MM.1S (cell line): ENCODE measurements around the gene MFSD6.

Experiments
- DNase-seq: peaks from one replicate; pipeline ENCODE4 v3.0.0-alpha.2; 2015
- H2AFZ ChIP-seq: fragments of 300-600 bp; sonication (generic); 2 replicates; pipeline ENCODE4 v1.6.0; 2016; ENCODE audit warnings: antibody characterized with exemption, low read length
- H3F3A ChIP-seq: fragments of 300-600 bp; sonication (generic); 2 replicates; pipeline ENCODE4 v1.6.1; 2016; ENCODE audit warnings: mild to moderate bottlenecking, antibody characterized with exemption, low read length, moderate library complexity, mixed read lengths; ENCODE audit not compliant: insufficient read depth
- H3K27ac ChIP-seq: fragments of 300-600 bp; sonication (generic); 2 replicates; pipeline ENCODE4 v1.5.1; 2016; ENCODE audit warnings: mild to moderate bottlenecking, low read length
- H3K27me3 ChIP-seq: fragments of 300-600 bp; sonication (generic); replicated peaks from 2 replicates; pipeline ENCODE4 v1.6.0; 2016; ENCODE audit warnings: low read length; ENCODE audit not compliant: insufficient read depth
- H3K36me3 ChIP-seq: fragments of 300-600 bp; sonication (generic); replicated peaks from 2 replicates; pipeline ENCODE4 v1.6.1; 2016; ENCODE audit warnings: mild to moderate bottlenecking, low read length, mixed read lengths; ENCODE audit not compliant: insufficient read depth
- H3K4me1 ChIP-seq: fragments of 300-600 bp; sonication (generic); 2 replicates; pipeline ENCODE4 v1.6.1; 2016; ENCODE audit warnings: low read length, mixed read lengths
- H3K4me2 ChIP-seq: fragments of 300-600 bp; sonication (generic); 2 replicates; pipeline ENCODE4 v1.6.0; 2016; ENCODE audit warnings: low read depth, low read length
- H3K4me3 ChIP-seq: fragments of 300-600 bp; sonication (generic); 2 replicates; pipeline ENCODE4 v1.5.1; 2016; ENCODE audit warnings: low read length, mixed read lengths
- H3K79me2 ChIP-seq: fragments of 300-600 bp; sonication (generic); 2 replicates; pipeline ENCODE4 v1.6.1; 2016; ENCODE audit warnings: mixed run types, low read length, mixed read lengths
- H3K9ac ChIP-seq: fragments of 300-600 bp; sonication (generic); 2 replicates; pipeline ENCODE4 v1.6.1; 2016; ENCODE audit warnings: low read length, mixed read lengths
- H3K9me2 ChIP-seq: fragments of 300-600 bp; sonication (generic); replicated peaks from 2 replicates; pipeline ENCODE4 v1.6.1; 2016; ENCODE audit warnings: mild to moderate bottlenecking, low read length, mixed read lengths; ENCODE audit not compliant: insufficient read depth
- H3K9me3 ChIP-seq: fragments of 300-600 bp; sonication (generic); replicated peaks from 2 replicates; pipeline ENCODE4 v1.6.1; 2016; ENCODE audit warnings: mild to moderate bottlenecking, low read length, mixed read lengths; ENCODE audit not compliant: insufficient read depth
- H4K20me1 ChIP-seq: fragments of 300-600 bp; sonication (generic); 2 replicates; pipeline ENCODE4 v1.6.1; 2016; ENCODE audit warnings: mild to moderate bottlenecking, low read length, moderate library complexity, mixed read lengths; ENCODE audit not compliant: insufficient read depth
- CTCF ChIP-seq: fragments of 300-600 bp; sonication (generic); IDR thresholded peaks from 2 replicates; pipeline ENCODE4 v1.5.1; 2016; ENCODE audit warnings: antibody characterized with exemption, low read length, mixed read lengths
- EZH2 ChIP-seq: fragments of 300-600 bp; sonication (generic); optimal IDR thresholded peaks from 2 replicates; pipeline ENCODE3; 2017; ENCODE audit warnings: low read depth, mild to moderate bottlenecking, antibody characterized with exemption, low read length, mixed read lengths
- EZH2phosphoT487 ChIP-seq: fragments of 300-600 bp; sonication (generic); IDR thresholded peaks from 2 replicates; pipeline ENCODE4 v1.6.1; 2018; ENCODE audit warnings: antibody characterized with exemption, low read length

MFSD6 gene

GRCh38 chr2:190376083-190376482 lies 32.1 kb upstream of the MFSD6 start:
- Histone ChIP-seq H2AFZ (no peak overlapping the region), H3K27me3 (no peaks in the 10 kb centered on the region), H3K27ac (no peak overlapping the region), H4K20me1 (no peaks in the 10 kb centered on the region), H3K4me2 (no peak overlapping the region), H3K4me1 (no peaks in the 10 kb centered on the region), H3F3A (no peaks in the 10 kb centered on the region), H3K36me3 (no peaks in the 10 kb centered on the region), H3K9ac (no peak overlapping the region), H3K79me2 (no peaks in the 10 kb centered on the region), H3K4me3 (no peak overlapping the region), H3K9me3 (no peaks in the 10 kb centered on the region), H3K9me2 (no peaks in the 10 kb centered on the region)
- no peak for DNase-seq
- TF ChIP-seq EZH2phosphoT487 (no peak), EZH2 (no peak), CTCF (no peak)

- TF ChIP-seq EZH2 (no peak), EZH2phosphoT487 (no peak), CTCF (no peak)
- Histone ChIP-seq H3F3A (no peaks in the 10 kb centered on the region), H3K36me3 (no peaks in the 10 kb centered on the region), H3K9ac (no peak overlapping the region), H3K4me1 (no peaks in the 10 kb centered on the region), H2AFZ (no peak overlapping the region), H3K27me3 (no peaks in the 10 kb centered on the region), H4K20me1 (no peaks in the 10 kb centered on the region), H3K27ac (no peak overlapping the region), H3K4me2 (no peak overlapping the region), H3K9me2 (no peaks in the 10 kb centered on the region), H3K9me3 (no peaks in the 10 kb centered on the region), H3K4me3 (no peak overlapping the region), H3K79me2 (no peaks in the 10 kb centered on the region)
- DNase-seq, result no peak
These were observed 31.4 kb upstream of the MFSD6 start for GRCh38 chr2:190376591-190377245.

- Histone ChIP-seq H3K9me2 (no peaks in the 10 kb centered on the region), H4K20me1 (no peaks in the 10 kb centered on the region), H3F3A (no peaks in the 10 kb centered on the region), H3K27me3 (no peaks in the 10 kb centered on the region), H3K4me1 (no peaks in the 10 kb centered on the region), H3K79me2 (no peaks in the 10 kb centered on the region), H3K9ac (no peak overlapping the region), H3K4me2 (no peak overlapping the region), H3K36me3 (no peaks in the 10 kb centered on the region), H3K9me3 (no peaks in the 10 kb centered on the region), H3K4me3 (no peak overlapping the region), H2AFZ (no peak overlapping the region), H3K27ac (no peak overlapping the region)
- DNase-seq, result no peak
- TF ChIP-seq EZH2phosphoT487 (no peak), EZH2 (no peak), CTCF (no peak)
These were observed 29.3 kb upstream of the MFSD6 start for GRCh38 chr2:190378880-190379237.
